Uterus (tissue), 4 donors: ENCODE measurements around the gene ZNF639. TPM values are rescaled to one million over a fixed set of nuclear protein-coding genes. Genes with fewer than 3 reads are reported as not detected.

ENCODE experiments used
- DNase-seq, 2 donors: peaks; one replicate each; pipeline ENCODE4 v3.0.0-alpha.2; 2019 to 2020
- H3K27ac ChIP-seq, 2 donors: fragments of 200-600 bp; sonication (generic); 1 replicate in 1 of 2; 2 replicates in 1 of 2; pipeline ENCODE4 v1.5.1; 2016 to 2018
- H3K27me3 ChIP-seq, 2 donors: fragments of 200-600 bp; sonication (generic); one replicate each; pipeline ENCODE4 v1.5.1; 2018 to 2019; ENCODE audit warnings: control low read depth in 1 of 2
- H3K36me3 ChIP-seq, 2 donors: fragments of 200-600 bp; sonication (generic); one replicate each; pipeline ENCODE4 v1.5.1; 2019; ENCODE audit warnings: control low read depth in 1 of 2
- H3K4me1 ChIP-seq, 2 donors: fragments of 200-600 bp; sonication (generic); one replicate each; pipeline ENCODE4 v1.5.1; 2018 to 2019; ENCODE audit warnings: control low read depth in 1 of 2
- H3K4me3 ChIP-seq, 2 donors: fragments of 200-600 bp; sonication (generic); 1 replicate in 1 of 2; 2 replicates in 1 of 2; pipeline ENCODE4 v1.5.1; 2018 to 2019; ENCODE audit warnings: mild to moderate bottlenecking in 1 of 2
- H3K9me3 ChIP-seq, 2 donors: fragments of 200-600 bp; sonication (generic); one replicate each; pipeline ENCODE4 v1.5.1; 2019; ENCODE audit warnings: control low read depth in 1 of 2
- POLR2A ChIP-seq, 2 donors: fragments of 450-650 bp; IDR thresholded peaks; one replicate each; pipeline ENCODE4 v1.6.1; 2016; ENCODE audit warnings: antibody characterized with exemption in 2 of 2, mild to moderate bottlenecking in 1 of 2, moderate library complexity in 1 of 2
- intact Hi-C: fragments of 100-400 bp; cut with DNase I; formaldehyde crosslinking; loops from one replicate; pipeline ENCODE4 v1.15.1; 2023; ENCODE audit warnings: low total_unique reads
- total RNA-seq, 4 donors: library from RNA; depleted of rRNA in 3 of 4; stranded (reverse); fragments of >200 nt in 3 of 4; gene quantifications; one replicate each; pipeline versions ENCODE4 v1.1.0 to v1.2.4, GENCODE V29; 2014 to 2023
- TF ChIP-seq, protein P1 (sequence below), 4 experiments: fragments of 200-600 bp in 2 of 4; fragments of 450-650 bp in 2 of 4; sonication (generic) in 2 of 4; IDR thresholded peaks; one replicate each; pipeline ENCODE4 v1.5.1; 2016 to 2019; ENCODE audit warnings: antibody characterized with exemption in 4 of 4, mild to moderate bottlenecking in 2 of 4, moderate library complexity in 1 of 4
- donor health status: DM: yes; HTN: yes; CAD: no.

ZNF639 gene
- total RNA-seq, 4 donors from 2014 or later = 53.0 to 92.6 (median 65.6) TPM

DNA sequence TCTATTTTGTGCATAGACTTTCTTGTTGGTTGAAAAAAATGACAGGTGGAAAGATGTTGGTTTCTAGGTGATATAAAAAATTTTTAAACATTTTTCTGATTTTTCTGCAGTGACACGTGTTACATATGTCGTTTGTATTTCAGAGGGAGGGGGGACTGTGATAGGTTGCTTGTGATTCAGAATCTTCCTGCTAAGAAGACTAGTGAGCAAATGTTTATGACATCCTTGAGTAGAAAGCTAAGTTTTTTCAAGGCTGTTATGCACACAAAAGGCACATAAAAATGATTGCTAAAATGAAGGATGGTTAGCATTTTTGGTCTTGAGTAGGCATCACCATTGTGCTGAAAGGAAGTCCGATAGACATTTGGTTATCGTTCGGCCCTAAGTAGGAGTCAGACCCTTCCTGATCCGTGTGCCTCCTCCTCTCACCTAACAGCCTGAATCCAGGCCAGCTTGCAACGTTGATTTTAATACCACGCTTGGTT, 1.5 kb downstream of the ZNF639 start:
- Histone ChIP-seq H3K36me3 (no peaks in the 10 kb centered on the region), H3K4me3 (peak overlapping the region; percentile 71 to 94), H3K27me3 (no peaks in the 10 kb centered on the region), H3K9me3 (no peaks in the 10 kb centered on the region), H3K4me1 (no peaks in the 10 kb centered on the region), H3K27ac (peak overlapping the region; percentile 14 to 92)
- intact Hi-C loops = no loop called here
- DNase-seq = no peak
- TF ChIP-seq POLR2A (IDR thresholded peaks at IDR 0.05) = no peak
- TF ChIP-seq, protein P1, sequence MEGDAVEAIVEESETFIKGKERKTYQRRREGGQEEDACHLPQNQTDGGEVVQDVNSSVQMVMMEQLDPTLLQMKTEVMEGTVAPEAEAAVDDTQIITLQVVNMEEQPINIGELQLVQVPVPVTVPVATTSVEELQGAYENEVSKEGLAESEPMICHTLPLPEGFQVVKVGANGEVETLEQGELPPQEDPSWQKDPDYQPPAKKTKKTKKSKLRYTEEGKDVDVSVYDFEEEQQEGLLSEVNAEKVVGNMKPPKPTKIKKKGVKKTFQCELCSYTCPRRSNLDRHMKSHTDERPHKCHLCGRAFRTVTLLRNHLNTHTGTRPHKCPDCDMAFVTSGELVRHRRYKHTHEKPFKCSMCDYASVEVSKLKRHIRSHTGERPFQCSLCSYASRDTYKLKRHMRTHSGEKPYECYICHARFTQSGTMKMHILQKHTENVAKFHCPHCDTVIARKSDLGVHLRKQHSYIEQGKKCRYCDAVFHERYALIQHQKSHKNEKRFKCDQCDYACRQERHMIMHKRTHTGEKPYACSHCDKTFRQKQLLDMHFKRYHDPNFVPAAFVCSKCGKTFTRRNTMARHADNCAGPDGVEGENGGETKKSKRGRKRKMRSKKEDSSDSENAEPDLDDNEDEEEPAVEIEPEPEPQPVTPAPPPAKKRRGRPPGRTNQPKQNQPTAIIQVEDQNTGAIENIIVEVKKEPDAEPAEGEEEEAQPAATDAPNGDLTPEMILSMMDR (IDR thresholded peaks at IDR 0.05) = no peak

GRCh38 chr3:179330438-179330837, 7.6 kb downstream of the ZNF639 start:
- Histone ChIP-seq H3K27ac (no peak overlapping the region), H3K4me3 (no peak overlapping the region), H3K36me3 (no peaks in the 10 kb centered on the region), H3K9me3 (no peaks in the 10 kb centered on the region), H3K4me1 (no peaks in the 10 kb centered on the region), H3K27me3 (no peaks in the 10 kb centered on the region)
- no peak for DNase-seq
- intact Hi-C loops = no loop called here
- TF ChIP-seq POLR2A (IDR thresholded peaks at IDR 0.05) = no peak
- TF ChIP-seq, protein P1 (IDR thresholded peaks at IDR 0.05) = no peak

DNA sequence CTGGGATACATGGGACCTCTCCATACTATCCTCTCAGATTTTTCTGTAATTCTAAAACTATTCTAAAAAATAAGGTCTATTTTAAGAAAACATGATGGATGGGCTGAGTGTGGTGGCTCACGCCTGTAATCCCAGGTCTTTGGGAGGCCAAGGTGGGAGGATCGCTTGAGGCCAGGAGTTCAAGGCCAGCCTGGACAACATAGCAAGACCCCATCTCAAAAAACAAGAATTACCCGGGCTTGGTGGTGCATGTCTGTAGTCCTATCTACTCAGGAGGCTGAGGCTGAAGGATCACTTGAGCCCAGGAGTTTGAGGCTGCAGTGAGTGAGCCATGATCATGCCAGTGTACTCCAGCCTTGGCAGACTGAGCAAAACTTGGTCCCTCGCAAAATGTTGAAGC, 9.4 kb downstream of the ZNF639 start:
- no peak for TF ChIP-seq POLR2A (IDR thresholded peaks at IDR 0.05)
- TF ChIP-seq, protein P1 (IDR thresholded peaks at IDR 0.05) = no peak
- Histone ChIP-seq H3K27me3 (no peaks in the 10 kb centered on the region), H3K4me1 (no peaks in the 10 kb centered on the region), H3K27ac (no peak overlapping the region), H3K36me3 (no peaks in the 10 kb centered on the region), H3K4me3 (no peak overlapping the region), H3K9me3 (no peaks in the 10 kb centered on the region)
- intact Hi-C loops = no loop called here
- no peak for DNase-seq

- Histone ChIP-seq H3K4me1 (no peaks in the 10 kb centered on the region), H3K36me3 (no peaks in the 10 kb centered on the region), H3K27me3 (no peaks in the 10 kb centered on the region), H3K4me3 (no peak overlapping the region), H3K9me3 (no peaks in the 10 kb centered on the region), H3K27ac (no peak overlapping the region)
- DNase-seq = no peak
- intact Hi-C loops = no loop called here
- no peak for TF ChIP-seq POLR2A (IDR thresholded peaks at IDR 0.05)
- TF ChIP-seq, protein P1 (IDR thresholded peaks at IDR 0.05) = no peak
Observed at GRCh38 chr3:179333084-179333483, 10.3 kb downstream of the ZNF639 start.

DNA sequence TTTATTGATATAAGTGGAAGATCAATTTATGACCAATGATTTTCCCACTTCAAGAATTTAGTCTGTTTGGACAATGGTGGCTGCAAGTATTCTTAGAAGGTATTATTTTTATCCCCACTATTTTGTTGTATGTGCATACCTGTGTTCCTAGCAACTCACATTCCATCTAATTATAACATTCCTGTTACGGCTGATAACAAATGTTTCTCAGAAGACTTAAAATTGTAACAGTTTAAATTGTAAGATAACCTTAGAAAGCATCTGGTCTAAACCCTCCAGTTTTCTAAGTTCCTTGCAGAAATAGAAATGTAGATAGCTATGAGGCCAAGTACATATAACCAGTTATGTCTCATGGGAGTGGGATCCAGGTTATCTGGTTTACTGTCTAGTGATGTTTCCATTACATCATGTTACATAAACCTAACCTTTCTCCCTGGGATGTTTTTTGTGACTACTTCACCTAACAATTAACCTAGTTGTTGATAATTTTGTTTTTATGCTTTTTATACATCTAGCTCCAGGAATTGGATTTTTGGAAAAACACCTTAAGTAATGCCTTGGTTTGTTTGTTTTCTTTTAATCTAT, 13.6 kb downstream of the ZNF639 start:
- Histone ChIP-seq H3K4me3 (no peak overlapping the region), H3K9me3 (no peaks in the 10 kb centered on the region), H3K4me1 (no peaks in the 10 kb centered on the region), H3K36me3 (no peaks in the 10 kb centered on the region), H3K27me3 (no peaks in the 10 kb centered on the region), H3K27ac (peak overlapping the region in 1 of 2 donors; percentile 12)
- intact Hi-C loops = no loop called here
- TF ChIP-seq POLR2A (IDR thresholded peaks at IDR 0.05) = no peak
- TF ChIP-seq, protein P1 (IDR thresholded peaks at IDR 0.05) = no peak
- no peak for DNase-seq
